Upper lobe of right lung (tissue), 1 donor: Measurements from ENCODE around the gene ZCCHC8. TPM values are rescaled to one million over a fixed set of nuclear protein-coding genes. Genes with fewer than 3 reads are reported as not detected.
A peak's percentile ranks its signal among the peaks of the same experiment; 100 is the strongest.

Experiments used
- ATAC-seq: fragments of 200-7000 bp; cut with Tn5 transposase; one replicate; pipeline ENCODE4 v1.9.1; 2020; ENCODE audit warnings: mild to moderate bottlenecking, moderate library complexity
- DNase-seq: peaks from one replicate; pipeline ENCODE4 v3.0.0-alpha.2; 2020
- H3K27ac ChIP-seq: fragments of 200-600 bp; one replicate; pipeline ENCODE4 v1.8.0; 2022
- H3K27me3 ChIP-seq: fragments of 200-600 bp; one replicate; pipeline ENCODE4 v1.8.0; 2022; ENCODE audit warnings: mild to moderate bottlenecking
- H3K36me3 ChIP-seq: fragments of 200-600 bp; one replicate; pipeline ENCODE4 v1.8.0; 2022
- H3K4me1 ChIP-seq: fragments of 200-600 bp; one replicate; pipeline ENCODE4 v1.8.0; 2022
- H3K4me3 ChIP-seq: fragments of 200-600 bp; one replicate; pipeline ENCODE4 v1.8.0; 2022; ENCODE audit warnings: mild to moderate bottlenecking
- H3K9me3 ChIP-seq: fragments of 200-600 bp; one replicate; pipeline ENCODE4 v1.8.0; 2022
- intact Hi-C: fragments of 100-400 bp; cut with DNase I; formaldehyde crosslinking; loops from one replicate; pipeline ENCODE4 v1.11.0; 2022
- total RNA-seq: library from RNA; stranded (reverse); fragmentation: NEBNext Ultra II Directional; extraction: Animal tissue kit (Norgen Biotek cat#: 25700); gene quantifications from one replicate; pipeline ENCODE4 v1.2.1, GENCODE V29; 2021
- TF ChIP-seq, protein P1 (sequence below): fragments of 200-600 bp; IDR thresholded peaks from one replicate; pipeline ENCODE4 v1.8.0; 2022; ENCODE audit warnings: antibody characterized with exemption
- donor health status: DM: no; HTN: yes; CAD: no; lungs with severe emphysema.

Gene ZCCHC8
- total RNA-seq, 1 donor from 2014 or later = 21.2 TPM

DNA sequence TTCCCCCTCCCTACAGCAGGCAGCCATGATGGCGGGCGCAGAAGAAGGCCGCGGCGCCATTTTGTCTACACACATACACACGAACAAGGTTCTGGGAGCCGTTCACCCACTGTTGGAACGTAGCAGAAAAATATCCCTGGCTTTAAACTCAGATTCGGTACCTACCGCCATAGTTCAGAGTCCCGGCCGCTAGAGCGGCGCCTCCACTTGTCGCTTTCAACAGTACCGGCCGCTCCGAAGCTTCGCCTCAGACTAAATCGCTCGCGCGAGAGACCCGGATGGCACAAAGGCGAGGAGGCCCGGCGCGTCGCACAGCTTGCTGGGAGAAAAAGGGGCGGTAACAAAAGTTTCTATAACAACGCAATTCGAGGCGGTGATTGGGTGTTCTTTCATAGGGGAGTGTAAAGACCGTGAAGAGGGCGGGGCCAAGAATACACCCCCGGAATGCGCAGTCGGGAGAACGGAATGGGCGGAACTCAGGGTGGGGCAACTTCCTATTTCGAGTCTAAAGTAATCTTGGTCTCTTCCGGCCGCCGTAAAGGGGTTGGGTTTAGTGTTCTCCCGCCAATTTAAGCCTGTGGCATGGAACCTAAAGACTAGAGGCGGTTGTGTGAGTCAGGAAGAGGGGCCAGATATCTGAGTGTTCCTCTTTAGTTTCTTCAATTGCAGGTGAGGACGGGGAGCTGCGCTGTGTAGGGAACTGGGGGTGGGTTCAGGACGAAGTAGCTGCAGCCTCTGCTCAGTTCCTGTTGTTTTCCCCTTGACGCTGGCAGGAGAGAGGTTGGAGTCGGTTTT is 26.1 kb upstream of the ZCCHC8 start, which contains the start of the genes KNTC1 and RSRC2:
KNTC1 (plus strand) TSS at position 567 of the 795 bp plus-strand sequence. CDS start 2,815 bp downstream, outside the sequence.
RSRC2 (minus strand) TSS at position 254 of the 795 bp plus-strand sequence; CDS start at position 171, 83 bp downstream.
- TF ChIP-seq, protein P1, sequence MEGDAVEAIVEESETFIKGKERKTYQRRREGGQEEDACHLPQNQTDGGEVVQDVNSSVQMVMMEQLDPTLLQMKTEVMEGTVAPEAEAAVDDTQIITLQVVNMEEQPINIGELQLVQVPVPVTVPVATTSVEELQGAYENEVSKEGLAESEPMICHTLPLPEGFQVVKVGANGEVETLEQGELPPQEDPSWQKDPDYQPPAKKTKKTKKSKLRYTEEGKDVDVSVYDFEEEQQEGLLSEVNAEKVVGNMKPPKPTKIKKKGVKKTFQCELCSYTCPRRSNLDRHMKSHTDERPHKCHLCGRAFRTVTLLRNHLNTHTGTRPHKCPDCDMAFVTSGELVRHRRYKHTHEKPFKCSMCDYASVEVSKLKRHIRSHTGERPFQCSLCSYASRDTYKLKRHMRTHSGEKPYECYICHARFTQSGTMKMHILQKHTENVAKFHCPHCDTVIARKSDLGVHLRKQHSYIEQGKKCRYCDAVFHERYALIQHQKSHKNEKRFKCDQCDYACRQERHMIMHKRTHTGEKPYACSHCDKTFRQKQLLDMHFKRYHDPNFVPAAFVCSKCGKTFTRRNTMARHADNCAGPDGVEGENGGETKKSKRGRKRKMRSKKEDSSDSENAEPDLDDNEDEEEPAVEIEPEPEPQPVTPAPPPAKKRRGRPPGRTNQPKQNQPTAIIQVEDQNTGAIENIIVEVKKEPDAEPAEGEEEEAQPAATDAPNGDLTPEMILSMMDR = no peak
- peak; percentile 97 for DNase-seq
- H3K9me3 ChIP-seq = no peaks in the 10 kb centered on the region
- ATAC-seq = peak; percentile 98
- intact Hi-C loops = no loop called here
- H3K36me3 ChIP-seq = peaks cover 20% of the 10 kb centered on the region
- peak within 1 kb of the TSS; percentile 79 for H3K4me3 ChIP-seq
- H3K4me1 ChIP-seq = peaks cover 37% of the 10 kb centered on the region
- H3K27ac ChIP-seq = peak within 1 kb of the TSS; percentile 97
- H3K27me3 ChIP-seq = no peaks in the 10 kb centered on the region

DNA sequence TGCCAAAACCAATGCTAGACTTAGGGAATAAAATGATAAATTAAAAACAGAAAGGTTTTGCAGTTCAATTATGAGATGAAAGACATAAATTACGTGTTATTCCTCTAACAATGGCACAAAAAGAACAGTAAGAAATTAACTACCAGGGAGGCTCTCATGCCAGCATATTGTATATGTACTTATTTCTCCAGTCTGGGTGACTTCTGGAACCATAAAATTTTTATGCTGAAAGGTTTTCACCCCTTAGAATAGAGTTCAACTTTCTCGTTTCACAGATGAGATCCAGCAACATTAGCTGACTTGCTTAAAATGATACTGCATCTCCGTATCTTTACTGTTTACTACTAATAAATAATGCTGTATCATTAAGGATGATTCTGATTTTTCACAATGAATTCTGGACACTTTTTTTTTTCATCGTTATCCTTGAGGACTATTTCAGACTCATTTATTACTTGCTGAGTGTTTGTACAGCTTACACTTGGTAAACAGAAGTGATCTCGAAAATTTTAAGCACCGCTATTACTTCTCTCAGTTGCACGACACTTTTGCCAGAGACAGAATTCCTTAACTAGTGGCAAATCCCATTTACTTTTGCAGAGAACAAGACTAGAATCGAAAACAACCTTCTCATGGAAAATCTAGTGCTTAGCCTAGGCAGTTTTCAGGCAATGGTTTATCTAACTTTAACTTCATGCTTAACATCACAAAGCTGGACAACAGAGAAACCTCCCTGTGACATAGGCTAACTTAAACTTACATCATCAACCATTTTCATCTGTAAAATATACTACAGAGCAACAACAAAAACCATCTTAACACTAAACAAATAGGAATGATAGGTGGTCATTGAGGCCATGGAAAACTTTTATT is 23.4 kb upstream of the ZCCHC8 start:
- peak overlapping the region; percentile 58 for H3K4me3 ChIP-seq
- ATAC-seq (no peak), DNase-seq (no peak)
- H3K4me1 ChIP-seq = peaks cover 43% of the 10 kb centered on the region
- no peaks in the 10 kb centered on the region for H3K27me3 ChIP-seq
- H3K36me3 ChIP-seq = peaks cover 48% of the 10 kb centered on the region
- TF ChIP-seq, protein P1 = no peak
- no peaks in the 10 kb centered on the region for H3K9me3 ChIP-seq
- intact Hi-C loops = no loop called here
- no peak overlapping the region for H3K27ac ChIP-seq

DNA sequence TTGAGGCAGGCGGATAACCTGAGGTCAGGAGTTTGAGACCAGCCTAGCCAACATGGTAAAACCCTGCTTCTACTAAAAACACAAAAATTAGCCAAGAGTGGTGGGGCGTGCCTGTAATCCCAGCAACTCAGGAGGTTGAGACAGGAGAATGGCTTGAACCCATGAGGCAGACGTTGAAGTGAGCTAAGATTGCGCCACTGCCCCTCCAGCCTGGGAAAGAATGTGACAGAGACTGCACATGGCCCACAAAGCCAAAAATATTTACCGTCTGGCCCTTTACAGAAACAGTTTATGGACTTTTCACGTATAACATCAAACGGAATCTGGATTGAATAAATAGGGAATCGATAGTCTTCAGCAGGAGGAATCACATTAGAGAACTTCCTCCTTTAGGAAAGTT is 22.5 kb upstream of the ZCCHC8 start:
- peaks cover 43% of the 10 kb centered on the region for H3K4me1 ChIP-seq
- TF ChIP-seq, protein P1 = no peak
- H3K4me3 ChIP-seq = peak overlapping the region; percentile 58
- no peak overlapping the region for H3K27ac ChIP-seq
- intact Hi-C loops = no loop called here
- no peaks in the 10 kb centered on the region for H3K9me3 ChIP-seq
- ATAC-seq = no peak
- no peaks in the 10 kb centered on the region for H3K27me3 ChIP-seq
- H3K36me3 ChIP-seq = peaks cover 56% of the 10 kb centered on the region
- DNase-seq = no peak

DNA sequence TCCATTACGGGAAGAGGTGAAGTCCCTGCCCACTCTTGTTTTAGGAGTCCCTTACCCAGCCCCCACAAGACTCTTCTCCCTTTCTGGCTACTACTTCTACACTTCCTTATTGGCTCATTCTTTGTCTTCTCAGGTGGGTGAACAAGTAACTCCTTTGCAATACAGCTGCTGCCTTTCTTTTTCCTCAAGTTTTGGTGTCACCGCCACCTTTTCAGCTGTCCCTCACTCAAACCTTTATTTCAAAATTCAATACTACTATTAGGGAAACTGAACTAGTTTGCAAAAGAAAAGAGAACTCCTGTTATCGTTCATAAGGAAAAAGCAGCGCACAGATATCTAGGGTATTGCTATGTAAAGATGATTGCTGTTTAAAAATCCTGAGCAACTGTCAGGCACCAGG is 19.9 kb upstream of the ZCCHC8 start:
- peaks cover 82% of the 10 kb centered on the region for H3K36me3 ChIP-seq

DNA sequence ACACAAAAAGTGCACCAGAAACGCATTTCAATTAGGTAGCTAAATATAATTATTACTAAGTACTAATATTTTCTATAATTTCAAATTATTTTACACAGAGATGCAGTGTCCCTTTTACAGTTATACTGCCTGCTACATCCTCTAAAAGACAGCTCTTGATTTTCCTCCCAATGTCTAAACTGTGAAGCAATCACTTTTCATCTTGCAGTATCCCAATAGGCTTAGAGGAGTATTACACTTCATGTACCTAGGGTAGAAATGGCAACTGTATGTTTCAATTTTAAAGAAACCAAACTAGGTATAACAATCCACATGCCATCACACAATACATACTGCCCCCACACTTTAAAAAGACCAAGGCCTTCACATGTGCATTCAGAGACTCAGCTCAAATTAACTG is 18.7 kb upstream of the ZCCHC8 start:
- Histone ChIP-seq H3K27ac (no peak overlapping the region), H3K4me3 (no peak overlapping the region), H3K27me3 (no peaks in the 10 kb centered on the region), H3K4me1 (peaks cover 30% of the 10 kb centered on the region), H3K9me3 (no peaks in the 10 kb centered on the region), H3K36me3 (peaks cover 88% of the 10 kb centered on the region)
- no peak for DNase-seq
- intact Hi-C loops = no loop called here
- TF ChIP-seq, protein P1 = no peak
- no peak for ATAC-seq

More for the DNA sequence above, 19.9 kb upstream of the ZCCHC8 start:
- TF ChIP-seq, protein P1 = no peak
- intact Hi-C loops = no loop called here
- no peak overlapping the region for H3K27ac ChIP-seq
- H3K27me3 ChIP-seq = no peaks in the 10 kb centered on the region
- no peak overlapping the region for H3K4me3 ChIP-seq
- DNase-seq = no peak
- no peak for ATAC-seq
- no peaks in the 10 kb centered on the region for H3K9me3 ChIP-seq
- H3K4me1 ChIP-seq = peaks cover 35% of the 10 kb centered on the region
